WERI-Rb-1 (cell line): ENCODE data around the gene GRK3.

Experiments
- DNase-seq: peaks from one replicate; pipeline ENCODE4 v3.0.0-alpha.2; 2020
- H3K27ac ChIP-seq: fragments of 250-450 bp; sonication (Bioruptor Pico); 2 replicates; pipeline ENCODE4 v1.5.1; 2020; ENCODE audit warnings: mild to moderate bottlenecking, moderate library complexity
- H3K27me3 ChIP-seq: fragments of 250-450 bp; sonication (Bioruptor Pico); 2 replicates; pipeline ENCODE4 v1.5.1; 2021; ENCODE audit warnings: mild to moderate bottlenecking, low read depth, moderate library complexity; ENCODE audit not compliant: insufficient read depth, severe bottlenecking
- H3K36me3 ChIP-seq: fragments of 250-450 bp; sonication (Bioruptor Pico); 2 replicates; pipeline ENCODE4 v1.5.1; 2020; ENCODE audit warnings: mild to moderate bottlenecking, moderate library complexity
- H3K4me3 ChIP-seq: 2 replicates; pipeline ENCODE4 v1.5.1; 2011; ENCODE audit warnings: low read depth, mild to moderate bottlenecking, control low read depth, low read length
- H3K9me3 ChIP-seq: fragments of 250-450 bp; sonication (Bioruptor Pico); 2 replicates; pipeline ENCODE4 v1.5.1; 2021; ENCODE audit warnings: mild to moderate bottlenecking, moderate library complexity; ENCODE audit not compliant: severe bottlenecking
- TF ChIP-seq, protein P1 (sequence below): IDR thresholded peaks from 2 replicates; pipeline ENCODE4 v1.5.1; 2011; ENCODE audit warnings: low read depth, mild to moderate bottlenecking, control low read depth, inconsistent platforms, low read length

Gene GRK3

GRCh38 chr22:25709758-25710157, 145.3 kb downstream of the GRK3 start:
- H3K4me3 ChIP-seq: no peak overlapping the region
- TF ChIP-seq, protein P1, sequence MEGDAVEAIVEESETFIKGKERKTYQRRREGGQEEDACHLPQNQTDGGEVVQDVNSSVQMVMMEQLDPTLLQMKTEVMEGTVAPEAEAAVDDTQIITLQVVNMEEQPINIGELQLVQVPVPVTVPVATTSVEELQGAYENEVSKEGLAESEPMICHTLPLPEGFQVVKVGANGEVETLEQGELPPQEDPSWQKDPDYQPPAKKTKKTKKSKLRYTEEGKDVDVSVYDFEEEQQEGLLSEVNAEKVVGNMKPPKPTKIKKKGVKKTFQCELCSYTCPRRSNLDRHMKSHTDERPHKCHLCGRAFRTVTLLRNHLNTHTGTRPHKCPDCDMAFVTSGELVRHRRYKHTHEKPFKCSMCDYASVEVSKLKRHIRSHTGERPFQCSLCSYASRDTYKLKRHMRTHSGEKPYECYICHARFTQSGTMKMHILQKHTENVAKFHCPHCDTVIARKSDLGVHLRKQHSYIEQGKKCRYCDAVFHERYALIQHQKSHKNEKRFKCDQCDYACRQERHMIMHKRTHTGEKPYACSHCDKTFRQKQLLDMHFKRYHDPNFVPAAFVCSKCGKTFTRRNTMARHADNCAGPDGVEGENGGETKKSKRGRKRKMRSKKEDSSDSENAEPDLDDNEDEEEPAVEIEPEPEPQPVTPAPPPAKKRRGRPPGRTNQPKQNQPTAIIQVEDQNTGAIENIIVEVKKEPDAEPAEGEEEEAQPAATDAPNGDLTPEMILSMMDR: no peak
- H3K27ac ChIP-seq: no peak overlapping the region
- no peak for DNase-seq
- H3K9me3 ChIP-seq: no peaks in the 10 kb centered on the region
- peaks cover 4% of the 10 kb centered on the region for H3K36me3 ChIP-seq
- no peaks in the 10 kb centered on the region for H3K27me3 ChIP-seq

DNA sequence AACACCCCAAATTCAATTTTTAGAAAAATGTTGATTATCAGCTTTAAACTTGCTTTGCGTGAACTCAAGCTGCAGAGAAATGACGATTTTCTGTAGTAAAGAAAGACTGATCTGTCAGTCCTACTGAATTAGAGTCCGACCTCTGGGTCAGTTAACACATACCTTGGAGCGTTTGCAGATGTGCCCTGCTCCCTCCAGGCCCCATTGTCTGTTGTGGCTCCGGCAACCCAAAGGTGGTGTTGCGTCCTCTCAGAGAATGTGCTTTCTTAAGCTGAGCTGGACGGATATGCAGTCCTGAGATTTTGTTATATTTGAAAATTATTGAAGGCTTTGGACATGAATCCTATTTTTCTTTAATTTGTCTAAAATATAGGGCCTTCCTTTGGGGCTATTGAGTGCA, 146.0 kb downstream of the GRK3 start:
- Histone ChIP-seq H3K27me3 (no peaks in the 10 kb centered on the region), H3K36me3 (peaks cover 4% of the 10 kb centered on the region), H3K4me3 (no peak overlapping the region), H3K27ac (no peak overlapping the region), H3K9me3 (no peaks in the 10 kb centered on the region)
- TF ChIP-seq, protein P1: no peak
- DNase-seq: no peak

GRCh38 chr22:25711491-25711890, 147.0 kb downstream of the GRK3 start:
- Histone ChIP-seq H3K27me3 (no peaks in the 10 kb centered on the region), H3K9me3 (no peaks in the 10 kb centered on the region), H3K27ac (no peak overlapping the region), H3K4me3 (no peak overlapping the region), H3K36me3 (peaks cover 4% of the 10 kb centered on the region)
- no peak for DNase-seq
- TF ChIP-seq, protein P1: no peak

GRCh38 chr22:25712661-25713400, 148.4 kb downstream of the GRK3 start:
- Histone ChIP-seq H3K36me3 (peaks cover 4% of the 10 kb centered on the region), H3K9me3 (no peaks in the 10 kb centered on the region), H3K27ac (no peak overlapping the region), H3K27me3 (no peaks in the 10 kb centered on the region), H3K4me3 (no peak overlapping the region)
- TF ChIP-seq, protein P1: no peak
- DNase-seq: no peak

DNA sequence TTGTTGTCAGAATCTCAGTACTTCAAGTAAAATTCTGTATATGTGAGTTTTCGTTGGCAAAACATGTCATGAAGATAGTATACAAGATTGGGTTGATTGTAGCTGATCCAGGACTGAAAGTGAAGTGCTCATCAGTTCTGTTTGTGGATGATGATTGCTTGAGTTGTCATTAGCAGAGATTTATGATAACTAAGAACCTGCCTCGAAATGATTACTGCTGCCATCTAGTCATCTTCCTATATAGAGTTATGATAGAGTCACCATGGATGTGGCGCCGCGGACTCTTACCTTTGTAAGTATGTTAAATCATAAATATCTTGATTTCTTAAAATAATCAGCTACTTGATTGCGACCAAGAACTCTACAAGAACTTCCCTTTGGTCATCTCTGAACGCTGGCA, 149.6 kb downstream of the GRK3 start:
- H3K36me3 ChIP-seq: peaks cover 4% of the 10 kb centered on the region
- no peaks in the 10 kb centered on the region for H3K9me3 ChIP-seq
- no peak overlapping the region for H3K27ac ChIP-seq
- TF ChIP-seq, protein P1: no peak
- no peak for DNase-seq
- H3K27me3 ChIP-seq: no peaks in the 10 kb centered on the region
- no peak overlapping the region for H3K4me3 ChIP-seq

DNA sequence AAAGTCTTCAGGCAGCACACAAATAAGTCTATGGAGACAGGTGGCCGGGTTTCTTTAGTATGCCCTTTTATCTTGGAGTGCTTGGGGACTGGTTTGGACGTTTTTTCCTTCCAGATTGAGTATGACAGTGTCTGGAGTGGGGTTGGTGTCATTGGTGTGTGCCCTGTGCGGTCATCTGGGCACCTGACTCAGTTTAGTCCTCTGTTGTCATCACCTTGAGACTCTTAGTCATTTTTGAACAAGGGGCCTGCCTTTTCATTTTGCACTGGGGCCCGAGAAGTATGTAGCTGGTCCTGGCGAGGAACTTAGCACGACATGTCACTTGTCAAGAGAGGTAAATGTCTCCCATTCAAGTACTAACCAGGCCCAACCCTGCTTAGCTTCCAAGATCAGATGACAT, 150.3 kb downstream of the GRK3 start:
- Histone ChIP-seq H3K9me3 (no peaks in the 10 kb centered on the region), H3K27me3 (no peaks in the 10 kb centered on the region), H3K27ac (no peak overlapping the region), H3K4me3 (no peak overlapping the region), H3K36me3 (peaks cover 4% of the 10 kb centered on the region)
- TF ChIP-seq, protein P1: no peak
- DNase-seq: no peak
